Coronary artery (tissue), 2 donors: ENCODE measurements around the gene C1RL.
"Not testable (repeated sequence)": the region's sequence is repeated elsewhere in the genome, so short reads cannot be mapped to it uniquely, and the experiment has no call there.

Experiments used
- DNase-seq: peaks from one replicate; pipeline ENCODE4 v3.0.0-alpha.2; 2017; ENCODE audit warnings: low spot score
- H3K27ac ChIP-seq, 2 donors: fragments of 200-600 bp; sonication (generic); one replicate each; pipeline ENCODE4 v1.5.1; 2016 to 2019
- H3K4me3 ChIP-seq: fragments of 200-600 bp; sonication (generic); 2 replicates; pipeline ENCODE4 v1.5.1; 2016; ENCODE audit warnings: mild to moderate bottlenecking, moderate library complexity
- TF ChIP-seq, protein P1 (sequence below): fragments of 200-600 bp; sonication (generic); IDR thresholded peaks from one replicate; pipeline ENCODE4 v1.5.1; 2019; ENCODE audit warnings: antibody characterized with exemption

The C1RL gene

DNA sequence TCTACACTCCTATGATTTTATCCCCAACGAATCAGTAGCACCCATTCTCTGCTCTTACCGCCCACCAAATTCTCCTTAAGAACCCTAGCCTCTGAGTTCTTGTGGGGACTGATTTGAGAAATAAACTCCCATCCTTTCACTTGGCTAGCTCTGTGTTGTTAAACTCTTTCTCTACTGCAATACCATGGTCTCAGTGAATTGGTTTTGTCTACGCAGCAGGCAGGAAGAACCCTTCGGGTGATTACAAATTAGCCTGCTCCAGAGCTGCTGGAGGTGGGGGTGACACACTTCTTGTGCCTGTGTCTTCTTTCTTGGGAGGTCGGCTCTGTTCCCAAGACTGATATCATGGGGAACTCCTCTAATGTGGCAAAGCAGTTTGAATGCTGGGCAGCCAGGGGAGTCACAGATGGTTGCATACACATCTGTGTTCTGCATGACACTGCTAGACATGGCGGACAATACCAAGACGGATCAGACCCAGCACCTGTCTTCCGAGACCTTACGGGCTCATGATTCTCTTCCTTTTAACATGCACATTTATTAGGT, 50.1 kb downstream of the C1RL start:
- peak; percentile 66 for DNase-seq
- TF ChIP-seq, protein P1, sequence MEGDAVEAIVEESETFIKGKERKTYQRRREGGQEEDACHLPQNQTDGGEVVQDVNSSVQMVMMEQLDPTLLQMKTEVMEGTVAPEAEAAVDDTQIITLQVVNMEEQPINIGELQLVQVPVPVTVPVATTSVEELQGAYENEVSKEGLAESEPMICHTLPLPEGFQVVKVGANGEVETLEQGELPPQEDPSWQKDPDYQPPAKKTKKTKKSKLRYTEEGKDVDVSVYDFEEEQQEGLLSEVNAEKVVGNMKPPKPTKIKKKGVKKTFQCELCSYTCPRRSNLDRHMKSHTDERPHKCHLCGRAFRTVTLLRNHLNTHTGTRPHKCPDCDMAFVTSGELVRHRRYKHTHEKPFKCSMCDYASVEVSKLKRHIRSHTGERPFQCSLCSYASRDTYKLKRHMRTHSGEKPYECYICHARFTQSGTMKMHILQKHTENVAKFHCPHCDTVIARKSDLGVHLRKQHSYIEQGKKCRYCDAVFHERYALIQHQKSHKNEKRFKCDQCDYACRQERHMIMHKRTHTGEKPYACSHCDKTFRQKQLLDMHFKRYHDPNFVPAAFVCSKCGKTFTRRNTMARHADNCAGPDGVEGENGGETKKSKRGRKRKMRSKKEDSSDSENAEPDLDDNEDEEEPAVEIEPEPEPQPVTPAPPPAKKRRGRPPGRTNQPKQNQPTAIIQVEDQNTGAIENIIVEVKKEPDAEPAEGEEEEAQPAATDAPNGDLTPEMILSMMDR = no peak
- Histone ChIP-seq H3K27ac (no peak overlapping the region), H3K4me3 (no peak overlapping the region)

DNA sequence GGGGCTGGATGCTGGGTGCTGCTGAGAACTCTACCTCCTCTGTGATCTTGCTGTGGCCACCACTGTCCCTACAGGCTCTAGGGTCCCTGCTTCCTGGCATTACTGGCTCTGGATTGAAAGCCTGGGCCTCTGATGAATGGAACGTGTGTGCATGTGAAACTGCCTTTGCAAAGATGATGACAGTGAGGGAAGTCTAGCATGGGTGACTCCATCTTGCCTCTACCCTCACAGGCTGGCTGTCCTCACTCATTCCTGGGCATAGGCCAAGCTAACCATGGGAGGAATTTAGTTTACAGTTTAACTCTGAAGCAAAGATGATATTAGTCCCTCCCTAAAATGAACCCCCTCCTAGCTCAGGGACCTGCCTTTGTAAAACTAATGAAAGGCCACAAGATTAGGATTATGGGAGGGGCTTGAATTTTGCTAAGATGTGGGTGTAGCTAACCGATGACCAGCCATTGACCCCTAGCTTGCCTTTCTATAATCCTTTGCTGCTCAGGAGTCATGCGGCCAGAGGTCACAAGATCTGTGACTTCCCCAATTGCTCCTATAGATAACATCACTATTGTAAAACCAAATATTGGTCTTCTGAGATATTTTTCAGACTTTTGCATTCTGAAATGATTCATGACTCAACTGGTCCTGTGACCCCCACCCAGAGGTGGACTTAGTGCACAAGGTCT, 50.7 kb downstream of the C1RL start:
- H3K4me3 ChIP-seq = no peak overlapping the region
- peak; percentile 57 for DNase-seq
- H3K27ac ChIP-seq = no peak overlapping the region
- TF ChIP-seq, protein P1 = no peak

DNA sequence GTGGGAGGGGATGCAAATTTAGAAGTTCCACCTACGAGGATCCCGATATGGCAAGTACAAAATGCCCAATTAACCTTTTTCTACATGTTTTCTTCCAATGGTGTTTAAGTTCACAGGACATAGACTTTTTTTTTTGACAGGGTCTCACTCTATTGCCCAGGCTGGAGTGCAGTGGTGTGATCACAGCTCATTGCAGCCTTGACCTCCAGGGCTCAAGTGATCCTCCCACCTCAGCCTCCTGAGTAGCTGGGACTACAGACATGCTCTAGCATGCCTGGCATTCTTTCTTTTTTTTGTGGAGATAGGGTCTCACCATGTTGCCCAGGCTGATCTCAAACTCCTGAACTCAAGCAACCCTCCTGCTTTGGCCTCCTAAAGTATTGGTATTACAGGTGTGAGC, 53.3 kb downstream of the C1RL start:
- not testable (repeated sequence) for H3K27ac ChIP-seq, H3K4me3 ChIP-seq, DNase-seq

DNA sequence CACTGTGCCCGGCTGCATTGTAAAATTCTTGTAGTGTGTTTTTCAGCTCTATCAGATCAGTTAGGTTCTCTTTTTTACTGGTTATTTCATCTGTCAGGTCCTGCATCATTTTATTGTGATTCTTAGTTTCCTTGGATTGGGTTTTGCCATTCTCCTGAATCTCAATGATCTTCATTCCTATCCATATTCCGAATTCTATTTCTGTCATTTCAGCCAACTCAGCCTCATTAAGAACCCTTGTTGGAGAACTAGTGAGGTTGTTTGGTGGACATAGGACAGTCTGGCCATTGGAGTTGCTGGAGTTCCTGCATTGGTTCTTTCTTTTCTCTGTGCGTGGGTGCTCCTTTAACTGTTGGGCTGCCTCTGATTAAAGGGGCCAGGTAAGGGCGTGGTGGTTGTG, 54.1 kb downstream of the C1RL start:
- H3K4me3 ChIP-seq = no peak overlapping the region
- TF ChIP-seq, protein P1 = no peak
- H3K27ac ChIP-seq = no peak overlapping the region
- no peak for DNase-seq

DNA sequence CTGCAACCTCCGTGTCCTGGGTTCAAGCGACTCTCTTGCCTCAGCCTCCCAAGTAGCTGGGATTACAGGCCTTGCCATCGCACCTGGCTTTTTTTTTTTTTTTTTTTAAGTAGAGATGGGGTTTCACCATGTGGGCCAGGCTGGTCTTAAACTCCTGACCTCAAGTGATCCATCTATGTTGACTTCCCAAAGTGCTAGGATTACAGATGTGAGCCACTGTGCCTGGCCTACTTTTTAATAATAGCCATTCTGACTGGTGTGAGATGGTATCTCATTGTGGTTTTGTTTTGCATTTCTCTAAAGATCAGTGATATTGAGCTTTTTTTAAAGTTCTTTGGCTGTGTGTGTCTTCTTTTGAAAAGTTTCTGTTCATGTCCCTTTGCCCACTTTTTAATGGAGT, 59.0 kb downstream of the C1RL start:
- H3K27ac ChIP-seq, H3K4me3 ChIP-seq, DNase-seq: not testable (repeated sequence)

DNA sequence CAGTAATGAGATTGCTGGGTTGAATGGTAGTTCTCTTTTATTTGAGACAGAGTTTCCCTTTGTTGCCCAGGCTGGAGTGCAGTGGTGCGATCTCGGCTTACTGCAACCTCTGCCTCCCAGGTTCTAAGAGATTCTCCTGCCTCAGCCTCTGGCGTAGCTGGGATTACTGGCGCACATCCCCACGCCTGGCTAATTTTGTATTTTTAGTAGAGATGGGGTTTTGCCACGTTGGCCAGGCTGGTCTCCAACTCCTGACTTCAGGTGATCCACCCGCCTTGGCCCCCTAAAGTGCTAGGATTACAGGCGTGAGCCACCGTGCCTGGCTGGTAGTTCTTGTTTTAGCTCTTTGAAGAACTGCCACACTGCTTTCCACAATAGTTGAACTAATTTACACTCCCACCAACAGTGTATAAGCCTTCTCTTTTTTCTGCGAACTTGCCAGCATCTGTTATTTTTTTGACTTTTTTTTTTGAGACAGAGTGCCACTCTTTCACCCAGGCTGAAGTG, 59.5 kb downstream of the C1RL start:
- H3K27ac ChIP-seq, DNase-seq, H3K4me3 ChIP-seq: not testable (repeated sequence)

DNA sequence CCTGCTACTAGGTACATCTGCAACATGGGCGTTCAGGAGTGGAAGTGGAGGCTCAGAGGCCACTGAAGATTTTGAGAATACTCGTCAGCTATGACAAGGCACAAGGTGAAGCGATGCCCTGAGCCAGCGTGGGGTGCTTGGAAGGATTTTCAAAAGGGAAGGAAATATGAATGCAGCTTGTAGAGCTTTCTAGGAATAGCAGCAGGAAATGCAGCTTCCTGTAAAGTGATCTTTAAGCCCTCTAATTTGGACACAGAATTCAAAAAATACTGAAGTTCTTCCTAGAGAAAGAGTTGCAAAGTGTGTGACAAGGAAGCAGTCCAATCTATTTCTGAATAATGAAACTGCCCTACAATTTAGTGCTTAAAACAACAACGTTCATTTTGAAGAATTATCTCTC, 61.7 kb downstream of the C1RL start:
- no peak for DNase-seq
- H3K4me3 ChIP-seq = no peak overlapping the region
- TF ChIP-seq, protein P1 = no peak
- no peak overlapping the region for H3K27ac ChIP-seq

DNA sequence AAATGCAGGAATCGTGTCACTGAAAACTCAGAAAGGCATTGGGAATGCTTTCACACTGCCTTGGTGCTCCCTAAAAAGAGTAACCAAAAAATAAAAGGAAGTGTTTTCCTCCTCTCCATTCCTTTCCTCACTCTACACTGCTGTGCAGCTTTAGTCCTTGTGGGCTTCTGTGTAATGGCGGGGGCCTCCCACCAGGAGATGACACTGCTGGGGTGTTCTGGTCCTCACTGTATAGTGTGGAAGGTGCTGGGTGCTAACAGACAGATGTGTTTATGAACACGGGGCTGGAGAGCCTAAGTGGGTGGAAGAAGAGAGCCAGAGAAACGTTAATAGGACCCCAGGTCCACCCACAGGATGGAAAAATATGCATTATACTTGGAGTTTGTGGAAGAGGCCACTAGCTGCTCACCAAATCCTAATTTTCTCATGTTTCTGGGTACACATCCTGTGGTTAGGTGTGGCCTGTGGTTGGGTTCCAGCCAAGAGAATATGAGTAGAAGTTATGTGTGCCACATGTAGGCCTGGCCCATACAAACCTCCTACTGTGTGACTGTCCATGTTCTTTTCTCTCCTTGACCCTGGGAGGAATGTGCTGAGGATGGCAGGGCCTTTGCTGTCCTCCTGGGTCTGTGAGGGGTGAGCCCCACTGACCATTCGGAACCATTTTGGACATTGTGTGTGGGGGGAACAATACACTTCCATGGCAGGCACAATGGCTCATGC, 62.5 kb downstream of the C1RL start:
- DNase-seq = no peak
- TF ChIP-seq, protein P1 = no peak
- no peak overlapping the region for H3K27ac ChIP-seq
- no peak overlapping the region for H3K4me3 ChIP-seq
